Endothelial cell of umbilical vein (primary cell): ENCODE data around the gene IL22RA2. TPM values are rescaled to one million over a fixed set of nuclear protein-coding genes. Genes with fewer than 3 reads are reported as not detected.

Experiments used
- BruUV-seq: library from RNA; stranded (reverse); fragments of 400-500 nt; replicated peaks from 2 replicates; lab custom pipeline; 2021; lab: Mats Ljungman, UMichigan
- CTCF ChIA-PET: fragments of 300-600, 350-600 bp; sonication (Branson Sonifier 250); formaldehyde crosslinking; loops from one replicate; lab custom pipeline; 2021; ENCODE audit warnings: antibody characterized with exemption, inconsistent platforms; lab: Charles Lee
- POLR2A ChIA-PET: fragments of 300-600, 350-600 bp; sonication (Branson Sonifier 250); formaldehyde crosslinking; loops from one replicate; lab custom pipeline; 2021; ENCODE audit warnings: antibody characterized with exemption, inconsistent platforms; lab: Charles Lee
- DNase-seq: peaks from one replicate; pipeline ENCODE4 v3.0.0-alpha.2; 2011; ENCODE audit warnings: low read depth, low spot score
- FAIRE-seq: peaks from 2 replicates; lab custom pipeline; 2011; peaks lifted over from hg19 to GRCh38; lab: Jason Lieb, UNC
- H2AFZ ChIP-seq: 2 replicates; pipeline ENCODE4 v1.6.0; 2012; ENCODE audit warnings: low read depth, low read length, control low read depth, inconsistent platforms
- H3K27ac ChIP-seq: 2 replicates; pipeline ENCODE4 v1.5.1; 2011; ENCODE audit warnings: low read depth, mild to moderate bottlenecking, control low read depth, low read length, moderate library complexity; ENCODE audit not compliant: insufficient read depth
- H3K27me3 ChIP-seq, 2 experiments: 2 replicates each; pipeline versions ENCODE4 v1.6.0 to v1.6.1; 2011; ENCODE audit warnings: low read length in 2 of 2, mixed read lengths in 1 of 2; ENCODE audit not compliant: control insufficient read depth in 2 of 2, insufficient read depth in 2 of 2
- H3K36me3 ChIP-seq, 2 experiments: 2 replicates in 1 of 2; 3 replicates in 1 of 2; pipeline ENCODE4 v1.5.1; 2011; ENCODE audit warnings: low read length in 2 of 2, mild to moderate bottlenecking in 1 of 2, moderate library complexity in 1 of 2; ENCODE audit not compliant: control insufficient read depth in 2 of 2, insufficient read depth in 2 of 2; ENCODE audit errors: extremely low read depth in 1 of 2
- H3K4me1 ChIP-seq: 3 replicates; pipeline ENCODE4 v1.5.1; 2011; ENCODE audit warnings: mild to moderate bottlenecking, low read length; ENCODE audit not compliant: control insufficient read depth, insufficient read depth; ENCODE audit errors: extremely low read depth
- H3K4me2 ChIP-seq: 2 replicates; pipeline ENCODE4 v1.6.1; 2011; ENCODE audit warnings: low read length, control low read depth, mixed read lengths; ENCODE audit not compliant: insufficient read depth
- H3K4me3 ChIP-seq, 3 experiments: fragments of 200-600 bp in 1 of 3; sonication (generic), shearing (Covaris generic) in 1 of 3; replicated peaks in 1 of 3; 2 replicates each; pipeline ENCODE4 v1.5.1; 2011 to 2016; ENCODE audit warnings: control low read depth in 3 of 3, low read length in 3 of 3, mild to moderate bottlenecking in 2 of 3, inconsistent platforms in 1 of 3, low read depth in 1 of 3, moderate library complexity in 1 of 3; ENCODE audit not compliant: insufficient read depth in 1 of 3
- H3K79me2 ChIP-seq: 2 replicates; pipeline ENCODE4 v1.6.0; 2012; ENCODE audit warnings: low read length, inconsistent platforms; ENCODE audit not compliant: control insufficient read depth, insufficient read depth
- H3K9ac ChIP-seq: replicated peaks from 2 replicates; pipeline ENCODE3; 2011; ENCODE audit warnings: low read length, control low read depth; ENCODE audit not compliant: insufficient read depth; ENCODE audit errors: extremely low read depth
- H3K9me1 ChIP-seq: replicated peaks from 3 replicates; pipeline ENCODE4 v1.6.0; 2011; ENCODE audit warnings: mild to moderate bottlenecking, low read length; ENCODE audit not compliant: control insufficient read depth, insufficient read depth; ENCODE audit errors: extremely low read depth
- H3K9me3 ChIP-seq: replicated peaks from 2 replicates; pipeline ENCODE4 v1.5.1; 2012; ENCODE audit warnings: low read length, inconsistent platforms; ENCODE audit not compliant: control insufficient read depth, insufficient read depth
- H4K20me1 ChIP-seq: replicated peaks from 2 replicates; pipeline ENCODE3; 2011; ENCODE audit warnings: mild to moderate bottlenecking, low read length; ENCODE audit not compliant: control insufficient read depth, insufficient read depth; ENCODE audit errors: extremely low read depth
- EZH2 ChIP-seq: IDR thresholded peaks from 2 replicates; pipeline ENCODE4 v1.6.1; 2012; ENCODE audit warnings: borderline replicate concordance, low read depth, mild to moderate bottlenecking, moderate library complexity, low read length, inconsistent platforms; ENCODE audit not compliant: severe bottlenecking
- FOS ChIP-seq: IDR thresholded peaks from 2 replicates; pipeline ENCODE4 v1.6.1; 2011; ENCODE audit warnings: mild to moderate bottlenecking, low read length, moderate library complexity, borderline replicate concordance; ENCODE audit not compliant: insufficient read depth
- GATA2 ChIP-seq: IDR thresholded peaks from 2 replicates; pipeline ENCODE4 v1.7.0; 2011; ENCODE audit warnings: low read depth, mild to moderate bottlenecking, moderate library complexity, mixed read lengths, low read length; ENCODE audit not compliant: insufficient read length, insufficient read depth
- JUN ChIP-seq: IDR thresholded peaks from 2 replicates; pipeline ENCODE4 v1.6.1; 2011; ENCODE audit warnings: borderline replicate concordance, low read depth; ENCODE audit not compliant: insufficient read length, insufficient read depth
- MAX ChIP-seq: IDR thresholded peaks from 2 replicates; pipeline ENCODE4 v1.6.1; 2011; ENCODE audit not compliant: insufficient read depth, insufficient read length
- MYC ChIP-seq: IDR thresholded peaks from one replicate; pipeline ENCODE4 v1.6.1; 2011; ENCODE audit warnings: mild to moderate bottlenecking, low read depth, low read length
- POLR2A ChIP-seq: IDR thresholded peaks from 2 replicates; pipeline ENCODE4 v1.6.1; 2012; ENCODE audit warnings: low read depth, mild to moderate bottlenecking, control low read depth, low read length
- POLR2AphosphoS5 ChIP-seq: IDR thresholded peaks from 2 replicates; pipeline ENCODE4 v1.6.1; 2012; ENCODE audit warnings: low read depth, mild to moderate bottlenecking, control low read depth, low read length, moderate library complexity; ENCODE audit not compliant: insufficient read depth
- dilution Hi-C: fragments of 300-500 bp; cut with MboI; formaldehyde crosslinking; loops from one replicate; pipeline ENCODE4 v1.15.0; 2019; ENCODE audit warnings: low sequenced_read_pairs; ENCODE audit not compliant: extremely low pct_ligation_motif_present
- intact Hi-C: fragments of 100-400 bp; cut with micrococcal nuclease; formaldehyde crosslinking; loops from one replicate; pipeline ENCODE4 v1.10.0; 2022
- polyA plus RNA-seq, 4 experiments: library from polyadenylated mRNA; depleted of rRNA in 3 of 4; stranded (reverse) in 3 of 4; unstranded in 1 of 4; fragments of >200 nt; gene quantifications; 2 replicates each; pipeline versions ENCODE4 v1.2.1 to v1.2.3, GENCODE V29; 2011 to 2012; ENCODE audit warnings: missing spikeins in 1 of 4
- total RNA-seq: library from RNA; stranded (reverse); gene quantifications from 2 replicates; pipeline ENCODE4 v1.2.3, GENCODE V29; 2021
- TF ChIP-seq, protein P1 (sequence below), 2 donors: IDR thresholded peaks; 1 replicate in 1 of 2; 2 replicates in 1 of 2; pipeline ENCODE4 v1.5.1; 2011; ENCODE audit warnings: low read length in 2 of 2, mild to moderate bottlenecking in 2 of 2, moderate library complexity in 2 of 2, control low read depth in 1 of 2, inconsistent platforms in 1 of 2, low read depth in 1 of 2; ENCODE audit not compliant: insufficient read depth in 1 of 2; ENCODE audit errors: extremely low read depth in 1 of 2

Gene IL22RA2
- total and polyA plus RNA-seq, 2 donors (not counting 3 experiments of a cell fraction or from before 2014, with no cell fraction given): not detected

GRCh38 chr6:137217801-137218472 is 44.5 kb upstream of the IL22RA2 start:
- FAIRE-seq: peak; percentile 15
- intact Hi-C loops: loop anchor here (2.0 to 5.0 kb wide), 2 partner anchors 17 to 94 kb away; no protein-coding TSS in a partner anchor
- CTCF ChIA-PET: interaction anchor here (1.0 to 1.1 kb wide), 2 partner anchors 54 to 96 kb away, joined by 3 to 9 read pairs; no protein-coding TSS in a partner anchor

More at GRCh38 chr6:137217801-137218472, 44.5 kb upstream of the IL22RA2 start:
- H3K27me3 ChIP-seq: no peaks in the 10 kb centered on the region
- POLR2A ChIA-PET: no interaction called here
- peaks cover 40% of the 10 kb centered on the region for H3K79me2 ChIP-seq
- no peak for TF ChIP-seq EZH2
- TF ChIP-seq FOS: no peak
- TF ChIP-seq MYC: no peak
- no peak for TF ChIP-seq POLR2AphosphoS5
- no peak for TF ChIP-seq POLR2A
- TF ChIP-seq JUN: no peak
- no peak for TF ChIP-seq GATA2
- TF ChIP-seq, protein P1, sequence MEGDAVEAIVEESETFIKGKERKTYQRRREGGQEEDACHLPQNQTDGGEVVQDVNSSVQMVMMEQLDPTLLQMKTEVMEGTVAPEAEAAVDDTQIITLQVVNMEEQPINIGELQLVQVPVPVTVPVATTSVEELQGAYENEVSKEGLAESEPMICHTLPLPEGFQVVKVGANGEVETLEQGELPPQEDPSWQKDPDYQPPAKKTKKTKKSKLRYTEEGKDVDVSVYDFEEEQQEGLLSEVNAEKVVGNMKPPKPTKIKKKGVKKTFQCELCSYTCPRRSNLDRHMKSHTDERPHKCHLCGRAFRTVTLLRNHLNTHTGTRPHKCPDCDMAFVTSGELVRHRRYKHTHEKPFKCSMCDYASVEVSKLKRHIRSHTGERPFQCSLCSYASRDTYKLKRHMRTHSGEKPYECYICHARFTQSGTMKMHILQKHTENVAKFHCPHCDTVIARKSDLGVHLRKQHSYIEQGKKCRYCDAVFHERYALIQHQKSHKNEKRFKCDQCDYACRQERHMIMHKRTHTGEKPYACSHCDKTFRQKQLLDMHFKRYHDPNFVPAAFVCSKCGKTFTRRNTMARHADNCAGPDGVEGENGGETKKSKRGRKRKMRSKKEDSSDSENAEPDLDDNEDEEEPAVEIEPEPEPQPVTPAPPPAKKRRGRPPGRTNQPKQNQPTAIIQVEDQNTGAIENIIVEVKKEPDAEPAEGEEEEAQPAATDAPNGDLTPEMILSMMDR (IDR thresholded peaks at IDR 0.05; ENCODE audit: extremely low read depth in 1 of 2, insufficient read depth in 1 of 2, low read depth in 1 of 2, low read length in 2 of 2): no peak
- TF ChIP-seq MAX: no peak
- no peaks in the 10 kb centered on the region for H3K36me3 ChIP-seq
- H3K9me1 ChIP-seq: no peaks in the 10 kb centered on the region
- dilution Hi-C loops: no loop called here
- no peak overlapping the region for H2AFZ ChIP-seq
- H3K9ac ChIP-seq: peak overlapping the region; percentile 69
- peaks cover 39% of the 10 kb centered on the region for H3K4me1 ChIP-seq
- H3K9me3 ChIP-seq: no peaks in the 10 kb centered on the region
- DNase-seq: peak; percentile 40
- peak overlapping the region; percentile 9 to 85 (median 73) for H3K4me3 ChIP-seq
- peak overlapping the region; percentile 58 for H3K4me2 ChIP-seq
- no TSS peak for BruUV-seq
- no peaks in the 10 kb centered on the region for H4K20me1 ChIP-seq
- no peak overlapping the region for H3K27ac ChIP-seq
